ENCODE measurements around the gene NMB.
"Not testable (repeated sequence)": the region's sequence is repeated elsewhere in the genome, so short reads cannot be mapped to it uniquely, and the experiment has no call there.

NMB gene, protein sequence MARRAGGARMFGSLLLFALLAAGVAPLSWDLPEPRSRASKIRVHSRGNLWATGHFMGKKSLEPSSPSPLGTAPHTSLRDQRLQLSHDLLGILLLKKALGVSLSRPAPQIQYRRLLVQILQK

DNA sequence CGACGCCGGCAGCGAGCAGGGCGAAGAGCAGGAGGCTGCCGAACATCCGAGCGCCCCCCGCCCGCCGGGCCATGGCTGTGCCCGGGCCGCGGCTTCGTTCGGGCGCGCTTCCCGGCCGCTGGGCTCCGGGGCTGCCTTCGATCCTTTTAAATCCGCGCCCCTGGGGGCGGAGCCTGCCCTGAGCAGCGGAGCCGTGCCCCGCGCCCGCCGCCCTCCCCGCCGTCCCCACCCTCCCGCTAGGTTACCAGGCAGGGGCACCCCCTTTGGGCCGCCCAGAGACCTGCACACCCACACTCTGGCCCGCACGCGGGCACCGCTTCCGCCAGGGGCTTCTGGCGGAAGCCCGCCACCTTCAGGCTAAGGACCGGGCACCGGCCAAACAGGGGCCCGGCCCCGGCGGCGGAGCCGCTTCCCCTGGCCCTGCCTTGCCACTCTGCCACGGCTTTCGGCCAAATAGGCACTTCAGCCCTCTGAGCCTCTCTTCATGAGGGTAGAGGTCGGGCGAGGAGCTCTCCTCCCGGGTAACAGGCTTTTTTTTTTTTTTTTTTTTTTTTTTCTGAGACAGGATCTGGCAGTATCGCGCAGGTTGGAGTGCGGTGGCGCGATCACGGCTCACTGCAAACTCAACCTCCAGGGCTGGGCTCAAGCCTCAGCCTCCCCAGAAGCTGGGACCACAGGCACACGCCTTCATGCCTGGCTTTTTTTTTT lies at the start of gene NMB:
Gene NMB, minus strand, starts transcription at position 120 of the 708 bp plus-strand sequence. Its CDS starts 47 bp downstream, at position 73.
- peak; percentile 84 for DNase-seq

DNA sequence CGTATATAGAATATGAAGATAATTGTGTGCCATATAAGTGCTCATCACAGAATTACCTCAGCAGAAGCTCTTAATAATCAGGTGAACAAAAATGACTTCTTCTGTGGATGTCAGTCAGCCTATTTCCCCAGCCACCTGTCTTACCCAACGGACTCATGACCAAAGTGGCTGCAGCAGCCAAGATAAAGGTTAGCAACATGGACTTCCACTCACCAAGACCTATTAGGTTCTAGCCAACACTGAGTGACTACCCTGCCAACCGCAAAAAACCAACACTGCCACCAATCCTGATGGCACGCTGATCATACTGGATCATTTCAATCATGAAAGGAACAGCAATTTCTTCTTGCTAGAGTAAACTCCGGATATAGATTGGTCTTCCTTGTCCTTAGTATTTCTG lies 45.8 kb upstream of the NMB start:
- DNase-seq = no peak

DNA sequence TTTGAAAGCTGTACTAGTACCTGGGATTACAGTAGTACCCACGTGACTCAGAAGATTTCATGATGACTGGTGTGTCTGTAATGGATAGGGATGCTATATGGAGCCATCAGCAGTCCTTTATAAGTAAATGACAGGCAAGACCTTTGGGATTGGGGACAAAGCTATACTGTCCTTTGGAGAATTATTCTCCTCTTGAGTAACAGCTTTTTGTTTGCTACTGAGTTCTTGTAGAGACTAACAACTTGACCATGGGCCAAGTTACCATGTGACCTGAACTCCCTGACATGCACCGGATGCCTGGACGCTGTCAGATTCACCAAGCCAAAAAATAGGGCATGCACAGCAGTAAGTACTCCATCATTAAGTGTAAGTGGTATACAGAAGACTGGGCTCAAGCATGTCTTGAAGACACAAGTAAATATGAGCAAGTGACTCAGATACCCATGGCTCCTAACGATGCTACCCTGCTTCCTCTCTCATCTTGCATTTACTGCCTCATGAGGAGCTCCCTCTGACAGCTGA lies 45.0 kb upstream of the NMB start:
- no peak for DNase-seq

DNA sequence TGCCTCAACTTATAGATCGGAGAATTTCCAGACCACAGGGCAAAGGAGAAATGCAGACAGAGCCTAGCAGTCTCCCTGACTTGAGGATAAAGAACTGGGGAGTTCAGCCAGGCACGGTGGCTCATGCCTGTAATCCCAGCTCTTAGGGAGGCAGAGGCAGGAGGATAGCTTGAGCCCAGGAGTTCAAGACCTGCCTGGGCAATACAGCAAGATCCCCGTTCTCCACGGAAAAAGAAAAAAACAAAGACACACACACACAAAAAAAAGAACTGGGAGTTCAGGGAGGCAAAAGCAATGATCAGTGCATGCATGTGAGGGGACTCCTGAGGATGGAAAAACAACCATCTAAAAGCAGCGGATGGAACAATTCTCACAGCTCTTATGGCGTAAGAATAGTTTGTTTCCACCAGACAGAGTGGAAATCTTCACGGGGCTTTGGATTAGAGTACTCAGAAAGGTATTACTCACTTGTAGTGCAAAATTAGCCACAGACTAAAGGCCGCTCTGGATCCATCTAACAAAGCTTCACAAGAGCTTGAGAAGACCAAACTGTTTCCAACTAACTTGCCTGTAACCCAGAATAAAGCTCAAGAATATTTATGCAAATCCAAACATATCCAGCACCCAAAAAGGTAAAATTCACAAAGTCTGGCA lies 41.7 kb upstream of the NMB start:
- DNase-seq = no peak

DNA sequence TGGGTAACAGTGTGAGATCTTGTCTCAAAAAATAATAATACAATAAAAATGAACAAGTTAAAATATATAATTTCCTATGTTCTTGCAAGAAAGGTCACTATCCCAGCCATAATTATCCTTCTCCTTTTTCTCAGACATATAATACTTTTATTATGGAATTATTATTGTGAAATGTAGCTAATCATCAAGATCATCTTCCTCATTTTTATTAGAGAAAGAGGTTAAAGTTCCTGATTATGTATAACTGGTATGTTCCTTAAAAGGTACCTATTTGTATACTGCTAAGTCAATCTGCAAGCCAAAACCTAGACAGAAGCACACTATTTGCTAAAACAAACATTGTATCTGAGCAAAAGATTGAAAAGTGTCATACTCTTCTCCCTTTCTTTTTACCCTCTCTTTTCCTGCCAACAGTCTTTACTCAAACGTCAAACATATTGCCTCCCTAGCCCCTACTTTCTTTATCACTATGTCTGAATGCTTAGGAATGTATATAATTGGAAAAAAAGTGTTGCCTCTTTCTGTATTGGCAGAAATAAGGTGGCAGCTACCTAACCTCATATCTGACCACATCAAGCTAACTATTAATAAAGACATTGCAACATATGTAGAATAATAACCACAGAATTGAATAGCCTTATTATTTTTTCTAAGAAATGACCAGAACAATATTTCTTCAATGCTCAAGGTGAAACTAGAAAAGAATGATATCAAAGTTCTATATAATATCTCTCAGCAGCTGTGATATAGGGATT lies 39.4 kb upstream of the NMB start:
- DNase-seq = no peak

DNA sequence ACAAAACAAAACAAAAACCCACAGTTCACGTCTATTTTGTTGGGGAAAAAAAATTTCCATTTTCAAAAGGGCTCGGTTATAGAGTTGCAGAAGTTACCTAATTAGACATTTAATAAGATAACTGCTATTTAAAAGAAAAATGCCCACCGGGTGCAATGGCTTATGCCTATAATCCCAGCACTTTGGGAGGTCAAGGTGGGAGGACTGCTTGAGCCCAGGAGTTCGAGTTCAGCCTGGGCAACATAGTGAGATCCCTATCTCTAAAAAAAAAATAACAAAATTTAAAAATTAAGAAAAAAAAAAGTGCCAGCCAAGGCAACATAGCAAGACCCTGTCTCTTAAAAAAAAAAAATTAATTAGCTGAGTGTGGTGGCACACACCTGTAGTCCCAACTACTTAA lies 38.8 kb upstream of the NMB start:
- DNase-seq = no peak

DNA sequence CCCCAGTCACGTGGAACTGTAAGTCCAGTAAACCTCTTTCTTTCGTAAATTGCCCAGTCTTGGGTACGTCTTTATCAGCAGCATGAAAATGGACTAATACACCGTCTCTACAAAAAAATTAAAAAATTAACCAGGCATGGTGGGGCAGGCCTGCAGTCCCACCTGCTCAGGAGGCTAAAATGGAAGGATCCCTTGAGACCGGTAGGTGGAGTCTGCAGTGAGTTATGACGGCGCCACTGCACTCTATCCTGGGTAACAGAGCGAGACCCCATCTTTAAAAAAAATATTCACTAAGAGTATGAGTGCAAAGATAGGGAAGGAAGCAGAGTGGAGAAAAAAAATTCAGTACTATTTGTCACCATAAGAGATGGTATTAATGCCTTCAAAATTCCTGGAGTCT lies 32.3 kb upstream of the NMB start:
- DNase-seq = no peak

DNA sequence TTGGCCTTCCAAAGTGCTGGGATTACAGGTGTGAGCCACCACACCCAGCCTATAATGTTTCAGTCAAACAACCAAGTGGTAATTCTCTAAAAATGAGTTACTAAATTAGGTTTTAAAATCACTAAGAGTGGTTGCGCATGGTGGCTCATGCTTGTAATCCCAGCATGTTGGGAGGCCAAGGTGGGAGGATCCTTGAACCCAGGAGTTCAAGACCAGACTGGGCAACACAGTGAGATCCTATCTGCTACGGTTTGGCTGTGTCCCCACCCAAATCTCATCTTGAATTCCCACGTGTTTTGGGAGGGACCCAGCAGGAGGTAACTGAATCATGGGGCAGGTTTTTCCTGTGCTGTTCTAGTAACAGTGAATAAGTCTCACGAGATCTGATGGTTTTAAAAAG lies 31.9 kb upstream of the NMB start:
- DNase-seq = no peak

DNA sequence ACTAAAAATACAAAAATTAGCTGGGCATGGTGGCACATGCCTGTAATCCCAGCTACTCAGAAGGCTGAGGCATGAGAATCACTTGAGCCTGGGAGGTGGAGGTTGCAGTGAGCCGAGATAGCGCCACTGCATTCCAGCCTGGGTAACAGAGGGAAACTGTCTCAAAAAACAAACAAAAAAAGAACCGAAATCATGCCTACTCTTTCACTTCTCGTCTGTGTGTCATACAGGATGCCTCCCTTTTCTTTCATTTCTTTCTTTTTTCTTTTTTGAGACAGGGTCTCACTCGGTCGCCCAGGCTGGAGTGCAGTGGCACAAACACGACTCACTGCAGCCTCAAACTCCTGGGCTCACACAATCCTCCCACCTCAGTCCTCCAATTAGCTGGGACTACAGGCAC lies 28.4 kb upstream of the NMB start:
- DNase-seq = not testable (repeated sequence)

DNA sequence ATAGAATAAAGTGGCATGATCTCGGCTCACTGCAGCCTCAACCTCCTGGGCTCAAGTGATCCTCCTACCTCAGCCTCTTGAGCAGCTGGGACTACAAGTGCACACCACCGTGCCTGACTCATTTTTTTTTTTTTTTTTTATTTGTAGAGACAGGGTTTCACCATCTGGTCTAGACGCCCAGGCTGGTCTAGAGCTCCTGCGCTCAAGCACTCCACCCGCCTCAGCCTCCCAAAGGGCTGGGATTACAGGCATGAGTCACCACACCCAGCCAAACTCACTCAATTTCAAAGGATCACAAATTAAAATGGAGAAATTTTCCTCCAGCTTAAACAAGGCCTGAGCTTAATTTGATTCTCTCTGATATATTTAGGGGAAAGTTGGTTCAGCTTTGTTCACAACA lies 27.3 kb upstream of the NMB start:
- no peak for DNase-seq

DNA sequence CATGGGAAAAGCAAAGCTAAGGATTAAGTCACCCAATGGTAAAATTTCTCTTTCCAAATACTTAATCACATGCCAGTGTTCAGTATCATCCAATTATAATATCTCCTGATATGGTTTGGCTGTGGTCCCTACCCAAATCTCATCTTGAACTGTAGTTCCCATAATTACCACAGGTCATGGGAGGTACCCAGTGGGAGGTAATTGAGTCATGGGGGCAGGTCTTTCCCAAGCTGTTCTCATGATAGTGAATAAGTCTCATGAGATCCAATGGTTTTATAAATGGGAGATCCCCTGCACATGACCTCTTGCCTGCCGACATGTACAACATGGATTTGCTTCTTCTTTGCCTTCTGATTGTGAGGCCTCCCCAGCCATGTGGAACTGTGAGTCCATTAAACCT lies 26.1 kb upstream of the NMB start:
- DNase-seq = no peak

DNA sequence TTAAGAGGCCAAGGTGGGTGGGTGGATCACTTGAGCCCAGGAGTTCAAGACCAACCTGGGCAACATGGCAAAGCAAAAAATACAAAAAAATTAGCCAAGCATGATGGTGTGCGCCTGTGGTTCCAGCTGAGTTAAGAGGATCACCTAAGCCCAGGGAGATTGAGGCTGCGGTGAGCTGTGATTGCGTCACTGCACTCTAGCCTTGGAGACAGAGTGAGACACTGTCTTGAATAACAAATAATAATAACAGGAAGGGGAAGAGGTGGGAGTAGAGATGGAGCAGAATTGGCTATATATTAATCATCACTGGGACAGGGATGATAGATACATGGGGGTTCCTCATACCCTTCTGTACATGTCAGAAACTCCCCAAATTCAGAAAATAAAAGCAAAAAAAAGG lies 23.8 kb upstream of the NMB start:
- peak; percentile 68 for DNase-seq

DNA sequence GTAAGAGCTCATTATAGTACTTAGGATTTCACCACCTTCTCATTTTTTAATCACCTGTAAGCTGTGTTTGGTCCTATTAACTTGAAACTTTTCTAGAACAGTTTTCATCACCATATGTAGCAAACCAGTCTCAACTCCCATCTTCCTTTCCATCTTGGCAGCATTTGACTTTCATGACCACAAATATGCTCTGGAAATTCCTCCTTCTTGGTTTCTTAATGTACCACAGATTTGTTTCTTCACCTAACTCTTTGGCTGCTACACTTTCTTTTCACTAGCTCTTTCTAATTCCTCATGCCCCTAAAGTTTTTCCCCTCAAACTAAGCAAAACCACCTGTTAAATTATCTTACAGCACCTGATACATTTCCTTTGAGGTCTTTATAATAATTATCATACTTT lies 13.2 kb upstream of the NMB start:
- no peak for DNase-seq

DNA sequence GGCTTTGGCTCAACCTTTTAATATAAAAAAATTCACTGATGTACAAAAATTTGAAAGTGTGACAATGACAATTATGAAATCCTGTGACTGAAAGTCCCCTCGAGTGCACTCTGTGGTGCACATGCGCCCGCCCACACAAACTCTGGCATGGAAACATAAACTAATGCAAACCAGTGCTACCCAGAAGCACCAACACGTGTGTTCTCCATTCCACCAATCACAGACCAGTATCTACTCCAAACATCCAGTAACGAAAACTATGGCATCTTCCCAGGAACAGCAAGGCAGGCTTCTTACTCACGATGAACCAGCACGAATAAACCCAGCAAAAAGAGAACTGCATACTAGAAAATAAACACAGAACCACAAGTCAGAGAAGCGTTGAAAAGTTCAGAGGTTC lies 11.7 kb upstream of the NMB start:
- peak; percentile 64 for DNase-seq

DNA sequence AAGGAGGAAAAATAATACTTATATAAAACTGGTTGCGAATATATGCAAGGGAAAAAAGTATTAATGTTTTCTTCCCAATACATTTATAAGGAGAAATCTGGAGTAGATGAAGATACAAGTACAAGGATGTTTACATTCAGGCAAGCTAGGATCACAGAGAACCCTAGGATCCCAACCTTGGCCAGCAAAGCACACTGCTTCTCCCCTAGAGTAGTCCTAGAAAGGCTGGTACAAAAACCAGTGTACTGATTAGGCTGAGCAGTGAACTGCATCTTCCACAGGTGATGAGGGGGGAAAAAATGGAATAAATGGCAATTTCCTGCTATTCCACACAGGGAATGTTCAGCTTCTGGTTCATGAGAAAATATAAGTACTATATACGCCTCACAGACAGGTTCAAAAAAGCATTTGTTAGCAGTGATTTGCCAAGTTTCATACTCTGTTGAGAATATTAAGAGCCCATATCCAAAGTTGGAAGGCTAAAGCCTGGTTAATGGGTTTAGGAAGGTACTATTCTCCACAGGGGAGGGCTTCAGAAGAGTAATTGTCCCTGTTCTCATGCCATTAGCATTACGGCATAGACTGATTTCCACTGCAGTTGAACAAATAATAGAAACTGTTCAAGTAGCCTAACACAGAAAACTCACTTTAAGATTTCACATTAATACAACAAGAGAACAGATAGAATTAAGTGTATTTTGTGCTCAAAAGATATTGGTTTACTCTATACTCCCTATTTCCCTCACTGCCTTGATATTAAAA lies 10.4 kb upstream of the NMB start:
- no peak for DNase-seq

DNA sequence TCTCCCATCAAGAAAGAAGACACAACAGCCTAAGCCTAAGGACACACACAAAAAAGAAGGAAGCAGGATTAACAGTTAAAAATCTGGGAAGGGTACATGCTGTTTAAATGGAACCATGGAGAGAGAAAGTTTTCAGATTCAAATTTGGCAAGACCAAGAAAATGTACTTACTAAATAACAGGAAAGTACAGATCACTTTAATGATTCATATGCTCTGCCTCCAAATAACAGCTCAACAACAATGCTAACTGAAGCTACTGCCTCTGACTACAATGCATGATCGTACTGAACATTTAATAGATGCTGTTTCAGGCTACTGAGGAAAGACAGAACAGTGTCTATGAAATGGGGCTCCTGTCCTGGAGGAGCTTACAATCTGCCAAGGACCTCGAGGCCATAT lies 8.4 kb upstream of the NMB start:
- no peak for DNase-seq

DNA sequence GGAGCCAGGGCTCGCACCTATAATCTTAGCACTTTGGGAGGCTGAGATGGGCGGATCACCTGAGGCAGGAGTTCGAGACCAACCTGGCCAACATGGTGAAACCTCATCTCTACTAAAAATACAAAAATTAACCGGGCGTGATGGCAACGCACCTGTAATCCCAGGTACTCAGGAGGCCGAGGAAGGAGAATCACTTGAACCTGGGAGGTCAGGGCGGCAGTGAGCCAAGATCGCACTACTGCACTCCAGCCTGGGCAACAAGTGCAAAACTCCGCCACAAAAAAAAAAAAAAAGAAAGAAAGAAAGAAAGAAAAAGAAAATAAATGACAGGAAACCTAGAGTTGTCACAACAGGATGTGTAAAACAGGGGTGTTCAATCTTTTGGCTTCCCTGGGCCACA lies 3.0 kb upstream of the NMB start:
- no peak for DNase-seq

DNA sequence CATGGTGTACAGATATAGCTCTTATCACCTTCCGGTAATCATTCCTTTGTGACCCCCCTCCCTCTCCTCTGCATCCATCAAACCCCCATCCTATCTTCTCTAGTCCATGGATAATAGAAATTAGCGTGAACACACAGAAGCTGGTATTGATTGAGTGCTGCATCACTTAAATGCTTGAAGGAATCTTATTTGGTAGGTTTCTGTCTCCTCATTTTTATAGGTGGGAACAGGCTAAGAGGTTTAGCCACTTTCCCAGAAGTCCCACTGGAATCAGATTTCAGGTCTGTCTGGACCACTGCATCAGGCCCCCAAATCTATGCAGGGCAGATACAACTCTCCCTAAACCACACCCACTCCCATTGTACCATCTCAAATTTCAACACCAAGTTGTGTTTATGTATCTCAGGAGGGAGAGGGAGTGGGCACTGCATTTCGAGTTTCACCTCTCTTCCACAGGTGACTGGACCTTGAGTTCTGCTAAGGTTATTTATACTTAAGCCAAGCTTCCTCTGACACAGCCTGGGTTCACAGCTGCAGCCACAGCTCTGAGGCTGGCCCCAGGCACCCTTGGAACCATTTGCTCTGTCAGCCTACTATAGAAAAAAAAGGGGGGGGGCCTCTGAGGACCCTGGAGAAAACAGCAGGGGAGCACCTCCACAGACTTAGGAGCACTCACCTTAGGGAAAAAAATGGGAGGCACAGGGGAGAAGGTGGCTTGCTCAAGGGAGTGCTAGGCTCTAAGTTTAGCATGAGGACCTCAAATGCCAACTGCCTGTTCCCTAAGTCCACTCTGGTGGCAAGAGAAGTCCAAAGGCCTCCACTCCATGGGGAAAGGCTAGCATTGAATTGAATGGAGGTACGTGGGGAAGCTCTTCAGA lies 2.1 kb upstream of the NMB start:
- DNase-seq = no peak

DNA sequence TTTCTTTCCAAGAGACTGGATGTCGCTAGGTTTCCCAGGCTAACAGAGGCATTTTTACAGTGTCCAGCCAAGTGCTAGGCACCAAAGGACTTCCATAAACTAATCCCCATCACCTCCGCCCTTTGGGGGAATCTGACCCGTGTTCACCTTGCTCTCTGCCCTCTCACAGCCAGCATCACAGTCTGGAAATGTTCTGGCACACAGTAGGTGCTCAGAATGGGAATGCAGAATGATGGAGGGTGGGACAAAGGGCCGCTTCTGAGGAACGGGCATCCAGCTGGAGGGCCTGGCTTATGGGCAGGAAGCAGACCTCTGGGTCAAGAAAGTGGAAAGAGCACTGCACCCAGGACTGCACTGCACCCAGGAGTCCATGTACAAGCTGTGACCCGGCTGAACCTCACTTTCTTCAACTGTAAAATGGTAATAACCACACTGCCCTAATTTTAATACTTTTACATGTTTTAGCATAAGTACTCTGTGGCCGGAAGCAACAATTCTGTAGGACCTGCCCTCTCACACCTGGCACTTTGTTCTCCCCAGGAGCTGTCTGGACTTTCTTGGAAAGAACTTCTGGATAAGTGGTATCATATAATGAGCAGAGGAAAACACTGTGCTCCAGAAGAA lies 901 bp upstream of the NMB start:
- DNase-seq = no peak

DNA sequence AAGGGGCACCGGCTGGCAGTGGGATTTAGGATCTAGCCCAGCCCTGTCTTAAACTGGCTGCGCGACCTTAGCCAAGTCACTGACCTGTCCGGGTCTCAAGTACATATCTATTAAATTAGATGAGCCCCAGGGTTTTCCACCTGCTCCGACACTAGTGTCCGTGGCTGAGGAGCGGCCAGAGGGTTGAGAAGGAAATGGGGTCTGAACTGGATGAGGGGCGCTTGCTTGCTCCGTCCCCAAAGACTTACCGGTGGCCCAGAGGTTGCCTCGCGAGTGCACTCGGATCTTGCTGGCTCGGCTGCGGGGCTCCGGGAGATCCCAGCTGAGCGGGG lies 285 bp downstream of the NMB start:
- no peak for DNase-seq

DNA sequence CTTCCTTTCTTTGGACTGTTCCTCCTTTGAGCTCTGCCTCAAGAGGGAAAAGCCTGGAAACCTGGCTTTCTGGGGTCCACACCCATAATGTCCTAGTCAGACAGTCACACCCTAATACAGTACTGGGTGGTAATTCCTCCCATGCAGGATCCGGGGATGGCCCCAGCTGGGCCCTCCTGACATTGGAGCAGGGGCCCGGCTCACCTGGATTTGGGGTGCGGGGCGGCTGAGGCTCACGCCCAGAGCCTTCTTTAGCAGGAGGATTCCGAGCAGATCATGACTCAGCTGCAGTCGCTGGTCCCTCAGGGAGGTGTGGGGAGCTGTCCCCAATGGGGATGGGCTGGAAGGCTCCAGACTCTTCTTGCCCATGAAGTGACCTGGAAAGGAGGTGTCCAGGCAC lies 1.0 kb downstream of the NMB start:
- DNase-seq = no peak

Data from stimulated activated naive CD4-positive, alpha-beta T cell treated with Interleukin-2 at 50 U/mL for 16 hours (primary cell).